ENCODE measurements around the gene CYRIA. TPM values are rescaled to one million over a fixed set of nuclear protein-coding genes. Genes with fewer than 3 reads are reported as not detected.

CYRIA gene
- total RNA-seq, 2 donors from 2014 or later = 4.4 to 5.3 TPM

- no peak overlapping the region for H3K27ac ChIP-seq
- TF ChIP-seq, protein P1, sequence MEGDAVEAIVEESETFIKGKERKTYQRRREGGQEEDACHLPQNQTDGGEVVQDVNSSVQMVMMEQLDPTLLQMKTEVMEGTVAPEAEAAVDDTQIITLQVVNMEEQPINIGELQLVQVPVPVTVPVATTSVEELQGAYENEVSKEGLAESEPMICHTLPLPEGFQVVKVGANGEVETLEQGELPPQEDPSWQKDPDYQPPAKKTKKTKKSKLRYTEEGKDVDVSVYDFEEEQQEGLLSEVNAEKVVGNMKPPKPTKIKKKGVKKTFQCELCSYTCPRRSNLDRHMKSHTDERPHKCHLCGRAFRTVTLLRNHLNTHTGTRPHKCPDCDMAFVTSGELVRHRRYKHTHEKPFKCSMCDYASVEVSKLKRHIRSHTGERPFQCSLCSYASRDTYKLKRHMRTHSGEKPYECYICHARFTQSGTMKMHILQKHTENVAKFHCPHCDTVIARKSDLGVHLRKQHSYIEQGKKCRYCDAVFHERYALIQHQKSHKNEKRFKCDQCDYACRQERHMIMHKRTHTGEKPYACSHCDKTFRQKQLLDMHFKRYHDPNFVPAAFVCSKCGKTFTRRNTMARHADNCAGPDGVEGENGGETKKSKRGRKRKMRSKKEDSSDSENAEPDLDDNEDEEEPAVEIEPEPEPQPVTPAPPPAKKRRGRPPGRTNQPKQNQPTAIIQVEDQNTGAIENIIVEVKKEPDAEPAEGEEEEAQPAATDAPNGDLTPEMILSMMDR (IDR thresholded peaks at IDR 0.05) = no peak
- no peak for TF ChIP-seq POLR2A (IDR thresholded peaks at IDR 0.05)
- H3K4me1 ChIP-seq = no peaks in the 10 kb centered on the region
- H3K9me3 ChIP-seq = no peaks in the 10 kb centered on the region
- H3K27me3 ChIP-seq = no peaks in the 10 kb centered on the region
- intact Hi-C loops (cut with DNase I) = no loop called here
- ATAC-seq (no peak), DNase-seq (no peak)
- H3K4me3 ChIP-seq = no peak overlapping the region
- no peaks in the 10 kb centered on the region for H3K36me3 ChIP-seq (replicated peaks in 1 of 2; ENCODE audit: insufficient read depth in 1 of 2, low read depth in 2 of 2)
- 69 to 72% methylated on average over 3 of the region's 3 CpGs for WGBS, 2 donors
Measured at GRCh38 chr2:16683576-16683975, 17.9 kb upstream of the CYRIA start.

DNA sequence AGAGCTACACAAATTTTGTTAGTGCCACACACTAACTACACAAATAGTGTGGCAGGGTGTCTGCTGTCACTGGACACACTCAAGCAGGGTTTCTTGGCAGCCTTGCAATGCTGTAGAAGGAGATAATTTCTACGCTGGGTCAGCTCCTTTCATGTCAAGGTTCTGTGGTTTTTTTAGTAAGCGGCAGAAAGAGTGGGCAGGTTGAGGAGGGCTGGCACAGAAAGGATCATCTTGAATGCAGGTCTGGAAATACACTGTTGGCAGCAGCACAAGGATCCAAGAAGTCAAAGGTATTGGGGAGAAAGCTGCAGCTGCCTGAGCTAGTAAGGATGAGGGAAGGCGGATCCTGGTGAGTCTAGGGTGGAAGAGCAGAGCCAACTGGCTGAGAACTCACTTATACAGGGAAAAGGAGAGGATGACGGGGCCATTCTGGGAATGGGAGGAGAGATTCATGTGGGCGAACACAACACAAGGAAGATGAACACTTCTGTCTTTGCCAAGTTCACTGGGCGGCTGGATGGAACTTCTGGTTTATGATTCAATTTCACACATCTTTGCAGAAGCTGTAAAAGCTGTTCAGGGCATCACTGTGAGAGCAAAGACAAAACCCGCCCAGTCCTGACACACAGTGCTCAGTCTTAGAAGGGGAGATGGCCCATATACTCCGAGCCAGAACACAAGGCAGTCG lies 16.9 kb upstream of the CYRIA start:
- no peaks in the 10 kb centered on the region for H3K36me3 ChIP-seq (replicated peaks in 1 of 2; ENCODE audit: insufficient read depth in 1 of 2, low read depth in 2 of 2)
- no peak overlapping the region for H3K4me3 ChIP-seq
- whole genome bisulfite sequencing, 2 donors = 79 to 81% methylated on average over 6 to 9 of the region's 9 CpGs
- H3K4me1 ChIP-seq = no peaks in the 10 kb centered on the region
- ATAC-seq (no peak), DNase-seq (peak in 2 of 4 donors; percentile 21 to 32)
- intact Hi-C loops (cut with DNase I) = no loop called here
- H3K27ac ChIP-seq = no peak overlapping the region
- no peak for TF ChIP-seq POLR2A (IDR thresholded peaks at IDR 0.05)
- TF ChIP-seq, protein P1 (IDR thresholded peaks at IDR 0.05) = no peak
- no peaks in the 10 kb centered on the region for H3K27me3 ChIP-seq
- no peaks in the 10 kb centered on the region for H3K9me3 ChIP-seq

DNA sequence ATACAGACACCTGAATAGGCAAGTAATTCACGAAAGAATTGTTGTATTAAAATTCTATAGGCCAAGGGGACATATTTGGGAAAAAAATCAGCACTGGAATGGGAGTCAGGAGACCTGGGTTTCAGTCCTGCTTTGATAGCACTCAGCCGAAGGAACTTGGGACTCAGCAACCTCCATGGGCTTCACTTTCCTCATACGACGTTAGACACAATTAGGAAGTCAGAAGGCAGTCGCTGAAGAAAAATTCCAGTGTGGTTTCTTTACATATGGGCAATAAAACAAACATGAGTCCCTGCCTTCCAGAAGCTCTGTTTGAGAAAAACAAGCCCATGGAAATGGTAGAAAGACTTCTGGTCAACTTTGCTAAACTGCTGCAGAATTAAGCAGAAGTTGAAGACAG lies 15.1 kb upstream of the CYRIA start:
- no peaks in the 10 kb centered on the region for H3K9me3 ChIP-seq
- TF ChIP-seq POLR2A (IDR thresholded peaks at IDR 0.05) = no peak
- TF ChIP-seq, protein P1 (IDR thresholded peaks at IDR 0.05) = no peak
- no peak for DNase-seq
- WGBS, 2 donors = 56 to 58% methylated on average over 5 of the region's 5 CpGs
- H3K4me3 ChIP-seq = no peak overlapping the region
- no peaks in the 10 kb centered on the region for H3K36me3 ChIP-seq (replicated peaks in 1 of 2; ENCODE audit: insufficient read depth in 1 of 2, low read depth in 2 of 2)
- no peak overlapping the region for H3K27ac ChIP-seq
- intact Hi-C loops (cut with DNase I) = no loop called here
- no peaks in the 10 kb centered on the region for H3K27me3 ChIP-seq
- ATAC-seq = no peak
- no peaks in the 10 kb centered on the region for H3K4me1 ChIP-seq

DNA sequence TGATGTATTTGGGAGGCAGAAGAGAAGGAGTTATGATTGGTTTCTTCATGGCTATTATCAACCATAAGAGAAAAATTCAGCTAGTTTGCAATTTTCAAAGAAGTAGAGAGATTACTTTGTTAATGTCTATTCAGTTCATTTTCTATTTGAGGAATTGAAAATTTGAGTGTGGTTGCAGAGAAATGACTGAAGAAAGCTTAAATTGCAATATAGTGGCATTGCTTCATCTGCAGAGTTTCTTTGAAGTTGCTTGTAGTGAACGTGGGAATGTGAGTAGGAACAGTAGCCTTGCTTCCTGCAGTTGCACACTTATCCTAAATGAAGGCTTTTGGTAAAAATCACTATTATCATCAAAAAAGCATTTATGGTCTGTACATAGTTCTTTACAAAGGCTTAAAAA lies 14.7 kb upstream of the CYRIA start:
- H3K27ac ChIP-seq = no peak overlapping the region
- ATAC-seq (no peak), DNase-seq (no peak)
- H3K36me3 ChIP-seq (replicated peaks in 1 of 2; ENCODE audit: insufficient read depth in 1 of 2, low read depth in 2 of 2) = no peaks in the 10 kb centered on the region
- no peak overlapping the region for H3K4me3 ChIP-seq
- no peaks in the 10 kb centered on the region for H3K4me1 ChIP-seq
- TF ChIP-seq POLR2A (IDR thresholded peaks at IDR 0.05) = no peak
- TF ChIP-seq, protein P1 (IDR thresholded peaks at IDR 0.05) = no peak
- no peaks in the 10 kb centered on the region for H3K9me3 ChIP-seq
- no peaks in the 10 kb centered on the region for H3K27me3 ChIP-seq
- WGBS, 2 donors = 29 to 45% methylated on average over 1 of the region's 1 CpG
- intact Hi-C loops (cut with DNase I) = no loop called here

- Histone ChIP-seq H3K4me1 (no peaks in the 10 kb centered on the region), H3K36me3 (replicated peaks in 1 of 2; ENCODE audit: insufficient read depth in 1 of 2, low read depth in 2 of 2) (no peaks in the 10 kb centered on the region), H3K4me3 (no peak overlapping the region), H3K27me3 (no peaks in the 10 kb centered on the region), H3K27ac (no peak overlapping the region), H3K9me3 (no peaks in the 10 kb centered on the region)
- no peak for ATAC-seq
- TF ChIP-seq, protein P1 (IDR thresholded peaks at IDR 0.05) = no peak
- no peak for TF ChIP-seq POLR2A (IDR thresholded peaks at IDR 0.05)
- intact Hi-C loops (cut with DNase I) = no loop called here
- no peak for DNase-seq
- WGBS, 2 donors = 82% methylated on average over 4 of the region's 4 CpGs
Measured at GRCh38 chr2:16678964-16679363, 13.3 kb upstream of the CYRIA start.

All from body of pancreas (tissue), 4 donors.